Urothelium cell line (cell line): ENCODE measurements around the gene ZHX3.

Experiments
- DNase-seq: peaks from one replicate; pipeline ENCODE4 v3.0.0; 2011; ENCODE audit warnings: low spot score, mixed read lengths
- FAIRE-seq: peaks from 2 replicates; lab custom pipeline; 2011; peaks lifted over from hg19 to GRCh38; lab: Jason Lieb, UNC

ZHX3 gene

GRCh38 chr20:41300886-41301285 is 16.6 kb downstream of the ZHX3 start:
- FAIRE-seq (no peak), DNase-seq (no peak)

- DNase-seq (no peak), FAIRE-seq (no peak)
Measured at GRCh38 chr20:41300383-41300782, 17.1 kb downstream of the ZHX3 start.

- DNase-seq = no peak
- no peak for FAIRE-seq
Measured at GRCh38 chr20:41299899-41300298, 17.6 kb downstream of the ZHX3 start.

- FAIRE-seq = no peak
Measured at GRCh38 chr20:41293269-41294037, 24.1 kb downstream of the ZHX3 start.

GRCh38 chr20:41290804-41291389 is 26.6 kb downstream of the ZHX3 start:
- FAIRE-seq (no peak), DNase-seq (no peak)

More at GRCh38 chr20:41293269-41294037, 24.1 kb downstream of the ZHX3 start:
- DNase-seq = no peak

GRCh38 chr20:41287327-41287726 is 30.2 kb downstream of the ZHX3 start:
- FAIRE-seq (no peak), DNase-seq (no peak)

- no peak for DNase-seq
- FAIRE-seq = no peak
Measured at GRCh38 chr20:41286240-41286851, 31.2 kb downstream of the ZHX3 start.

GRCh38 chr20:41279546-41280225 is 37.8 kb downstream of the ZHX3 start:
- FAIRE-seq = no peak
- DNase-seq = no peak

GRCh38 chr20:41278936-41279335 is 38.6 kb downstream of the ZHX3 start:
- FAIRE-seq = no peak

GRCh38 chr20:41277049-41277448 is 40.5 kb downstream of the ZHX3 start:
- FAIRE-seq (no peak), DNase-seq (no peak)

More at GRCh38 chr20:41278936-41279335, 38.6 kb downstream of the ZHX3 start:
- DNase-seq = no peak

- DNase-seq (no peak), FAIRE-seq (no peak)
Measured at GRCh38 chr20:41276317-41276751, 41.2 kb downstream of the ZHX3 start.

- no peak for FAIRE-seq
Measured at GRCh38 chr20:41275301-41275731, 42.2 kb downstream of the ZHX3 start.

GRCh38 chr20:41274152-41274551 is 43.4 kb downstream of the ZHX3 start:
- FAIRE-seq (no peak), DNase-seq (no peak)

More at GRCh38 chr20:41275301-41275731, 42.2 kb downstream of the ZHX3 start:
- no peak for DNase-seq

- no peak for FAIRE-seq
Measured at GRCh38 chr20:41273445-41273844, 44.1 kb downstream of the ZHX3 start.

GRCh38 chr20:41272339-41272738 is 45.2 kb downstream of the ZHX3 start:
- no peak for FAIRE-seq

More at GRCh38 chr20:41273445-41273844, 44.1 kb downstream of the ZHX3 start:
- no peak for DNase-seq

GRCh38 chr20:41268917-41269652 is 48.4 kb downstream of the ZHX3 start:
- FAIRE-seq = no peak

More at GRCh38 chr20:41272339-41272738, 45.2 kb downstream of the ZHX3 start:
- DNase-seq = no peak

GRCh38 chr20:41268402-41268801 is 49.1 kb downstream of the ZHX3 start:
- DNase-seq (no peak), FAIRE-seq (no peak)

More at GRCh38 chr20:41268917-41269652, 48.4 kb downstream of the ZHX3 start:
- no peak for DNase-seq

- DNase-seq (no peak), FAIRE-seq (no peak)
Measured at GRCh38 chr20:41265938-41266337, 51.6 kb downstream of the ZHX3 start.

- FAIRE-seq (no peak), DNase-seq (no peak)
Measured at GRCh38 chr20:41264819-41265218, 52.7 kb downstream of the ZHX3 start.
